Neural cell (in vitro differentiated cells): Measurements from ENCODE around the gene TMEM35B.

Source experiments
- EZH2 ChIP-seq: fragments of 200-600, 300-800 bp; shearing (Covaris generic), sonication (generic); IDR thresholded peaks from 2 replicates; pipeline ENCODE4 v1.6.1; 2014; ENCODE audit warnings: antibody characterized with exemption, low read length, borderline replicate concordance, mild to moderate bottlenecking; ENCODE audit not compliant: insufficient read depth, poor library complexity, severe bottlenecking
- RAD21 ChIP-seq: fragments of 450-650 bp; conservative IDR thresholded peaks from 2 replicates; pipeline ENCODE4 v1.6.1; 2014; ENCODE audit warnings: antibody characterized with exemption, mild to moderate bottlenecking, moderate library complexity
- TF ChIP-seq, protein P1 (sequence below): fragments of 450-650 bp; IDR thresholded peaks from 2 replicates; pipeline ENCODE4 v1.5.1; 2014; ENCODE audit warnings: antibody characterized with exemption, mild to moderate bottlenecking, moderate library complexity; ENCODE audit not compliant: poor library complexity, severe bottlenecking

DNA sequence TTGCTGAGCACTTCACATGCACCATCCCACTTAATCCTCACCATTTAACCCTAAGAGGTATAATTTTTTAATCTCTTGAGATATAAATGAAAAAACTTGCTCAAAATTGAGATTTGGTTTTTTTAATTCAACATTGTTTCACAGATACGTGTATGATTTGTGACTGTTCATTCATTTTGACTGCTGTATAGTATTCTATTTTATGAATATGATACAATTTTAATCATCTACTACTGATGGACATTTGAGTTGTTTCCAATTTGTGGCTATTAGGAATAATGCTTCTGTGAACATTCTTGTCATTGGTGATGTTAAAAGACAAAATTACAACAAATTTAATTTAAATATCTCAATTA is 47.2 kb upstream of the TMEM35B start:
- TF ChIP-seq EZH2: no peak
- TF ChIP-seq RAD21: no peak
- TF ChIP-seq, protein P1, sequence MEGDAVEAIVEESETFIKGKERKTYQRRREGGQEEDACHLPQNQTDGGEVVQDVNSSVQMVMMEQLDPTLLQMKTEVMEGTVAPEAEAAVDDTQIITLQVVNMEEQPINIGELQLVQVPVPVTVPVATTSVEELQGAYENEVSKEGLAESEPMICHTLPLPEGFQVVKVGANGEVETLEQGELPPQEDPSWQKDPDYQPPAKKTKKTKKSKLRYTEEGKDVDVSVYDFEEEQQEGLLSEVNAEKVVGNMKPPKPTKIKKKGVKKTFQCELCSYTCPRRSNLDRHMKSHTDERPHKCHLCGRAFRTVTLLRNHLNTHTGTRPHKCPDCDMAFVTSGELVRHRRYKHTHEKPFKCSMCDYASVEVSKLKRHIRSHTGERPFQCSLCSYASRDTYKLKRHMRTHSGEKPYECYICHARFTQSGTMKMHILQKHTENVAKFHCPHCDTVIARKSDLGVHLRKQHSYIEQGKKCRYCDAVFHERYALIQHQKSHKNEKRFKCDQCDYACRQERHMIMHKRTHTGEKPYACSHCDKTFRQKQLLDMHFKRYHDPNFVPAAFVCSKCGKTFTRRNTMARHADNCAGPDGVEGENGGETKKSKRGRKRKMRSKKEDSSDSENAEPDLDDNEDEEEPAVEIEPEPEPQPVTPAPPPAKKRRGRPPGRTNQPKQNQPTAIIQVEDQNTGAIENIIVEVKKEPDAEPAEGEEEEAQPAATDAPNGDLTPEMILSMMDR: no peak
